CD14-positive monocyte (primary cell): ENCODE data around the gene ST3GAL3. TPM values are rescaled to one million over a fixed set of nuclear protein-coding genes. Genes with fewer than 3 reads are reported as not detected.

Experiments
- DNase-seq, 3 donors: peaks; one replicate each; pipeline ENCODE4 v3.0.0-alpha.2; 2011 to 2022
- H2AFZ ChIP-seq: 2 replicates; pipeline ENCODE4 v1.6.0; 2012; ENCODE audit warnings: mild to moderate bottlenecking, low read depth, low read length, inconsistent platforms; ENCODE audit not compliant: insufficient read depth, poor library complexity, severe bottlenecking
- H3K27ac ChIP-seq, 2 donors: 1 replicate in 1 of 2; 2 replicates in 1 of 2; pipeline ENCODE4 v1.5.1; 2012 to 2013; ENCODE audit warnings: low read length in 2 of 2, control low read depth in 1 of 2, inconsistent platforms in 1 of 2, low read depth in 1 of 2, mild to moderate bottlenecking in 1 of 2
- H3K27me3 ChIP-seq, 2 donors: one replicate each; pipeline versions ENCODE4 v1.6.0 to v1.6.1; 2011 to 2013; ENCODE audit warnings: low read length in 2 of 2; ENCODE audit not compliant: control insufficient read depth in 2 of 2, insufficient read depth in 2 of 2
- H3K36me3 ChIP-seq, 2 donors: replicated peaks in 1 of 2; 1 replicate in 1 of 2; 2 replicates in 1 of 2; pipeline versions ENCODE4 v1.5.1 to v1.6.1; 2012 to 2013; ENCODE audit warnings: low read length in 2 of 2, control low read depth in 1 of 2, inconsistent platforms in 1 of 2, mild to moderate bottlenecking in 1 of 2; ENCODE audit not compliant: insufficient read depth in 2 of 2, control insufficient read depth in 1 of 2
- H3K4me1 ChIP-seq, 2 donors: 1 replicate in 1 of 2; 2 replicates in 1 of 2; pipeline versions ENCODE4 v1.5.1 to v1.6.1; 2012 to 2013; ENCODE audit warnings: low read length in 2 of 2, control low read depth in 1 of 2, inconsistent platforms in 1 of 2, mild to moderate bottlenecking in 1 of 2, moderate library complexity in 1 of 2; ENCODE audit not compliant: insufficient read depth in 2 of 2, control insufficient read depth in 1 of 2
- H3K4me2 ChIP-seq: replicated peaks from 2 replicates; pipeline ENCODE3; 2012; ENCODE audit warnings: low read length, moderate library complexity, mild to moderate bottlenecking; ENCODE audit not compliant: poor library complexity, severe bottlenecking; ENCODE audit errors: extremely low read depth
- H3K4me3 ChIP-seq, 3 experiments: fragments of 200-600 bp in 1 of 3; sonication (generic) in 1 of 3; replicated peaks in 1 of 3; 1 replicate in 2 of 3; 2 replicates in 1 of 3; pipeline ENCODE4 v1.5.1; 2011 to 2013; ENCODE audit warnings: low read length in 3 of 3, mild to moderate bottlenecking in 3 of 3, control low read depth in 2 of 3, low read depth in 2 of 3, inconsistent platforms in 1 of 3, moderate library complexity in 1 of 3
- H3K79me2 ChIP-seq: 2 replicates; pipeline ENCODE4 v1.6.0; 2012; ENCODE audit warnings: mild to moderate bottlenecking, control low read depth, inconsistent platforms, low read length, moderate library complexity; ENCODE audit not compliant: insufficient read depth
- H3K9ac ChIP-seq: 2 replicates; pipeline ENCODE4 v1.6.0; 2017; ENCODE audit warnings: low read length, mild to moderate bottlenecking; ENCODE audit not compliant: insufficient read depth, poor library complexity, severe bottlenecking
- H3K9me3 ChIP-seq, 2 donors: replicated peaks in 1 of 2; 1 replicate in 1 of 2; 2 replicates in 1 of 2; pipeline versions ENCODE4 v1.5.1 to v1.6.1; 2012 to 2013; ENCODE audit warnings: low read length in 2 of 2, control low read depth in 1 of 2; ENCODE audit not compliant: control insufficient read depth in 1 of 2, insufficient read depth in 1 of 2
- H4K20me1 ChIP-seq: 2 replicates; pipeline ENCODE4 v1.6.0; 2012; ENCODE audit warnings: mild to moderate bottlenecking, low read length, control low read depth, moderate library complexity; ENCODE audit not compliant: insufficient read depth
- H3K27ac Mint-ChIP-seq, 7 donors: one replicate each; pipeline ENCODE4 v1.8.0; 2020; ENCODE audit warnings: mild to moderate bottlenecking in 7 of 7, mixed read lengths in 7 of 7, moderate library complexity in 6 of 7, inconsistent platforms in 2 of 7
- H3K27me3 Mint-ChIP-seq, 3 donors: one replicate each; pipeline ENCODE4 v1.8.0; 2021 to 2022; ENCODE audit warnings: low read depth in 3 of 3, mild to moderate bottlenecking in 3 of 3, mixed read lengths in 3 of 3, moderate library complexity in 3 of 3, inconsistent platforms in 1 of 3
- H3K36me3 Mint-ChIP-seq, 2 donors: one replicate each; pipeline ENCODE4 v1.8.0; 2020; ENCODE audit warnings: mixed read lengths in 2 of 2, inconsistent platforms in 1 of 2, mild to moderate bottlenecking in 1 of 2
- H3K4me1 Mint-ChIP-seq: one replicate; pipeline ENCODE4 v1.8.0; 2020; ENCODE audit warnings: mild to moderate bottlenecking, mixed read lengths
- H3K4me3 Mint-ChIP-seq, 2 donors: one replicate each; pipeline ENCODE4 v1.8.0; 2020; ENCODE audit warnings: mild to moderate bottlenecking in 2 of 2, mixed read lengths in 2 of 2, moderate library complexity in 1 of 2
- H3K9me3 Mint-ChIP-seq, 7 donors: one replicate each; pipeline ENCODE4 v1.8.0; 2020 to 2022; ENCODE audit warnings: mixed read lengths in 7 of 7, mild to moderate bottlenecking in 6 of 7, moderate library complexity in 6 of 7, inconsistent platforms in 2 of 7
- WGBS: methylation state at CpG from one replicate; pipeline ENCODE4 v1.1.5; 2013; ENCODE audit warnings: missing lambda C conversion rate; ENCODE audit not compliant: insufficient coverage; 5-methylcytosine and 5-hydroxymethylcytosine counted together
- intact Hi-C, 2 donors: fragments of 100-400 bp; cut with micrococcal nuclease; formaldehyde crosslinking; loops; one replicate each; pipeline versions ENCODE4 v1.15.0 to v1.15.1; 2023
- polyA plus RNA-seq, 3 donors: library from polyadenylated mRNA; depleted of rRNA in 1 of 3; unstranded in 2 of 3; stranded (reverse) in 1 of 3; fragments of 300-500 nt in 2 of 3; fragments of >200 nt in 1 of 3; fragmentation: Illumina TruSeq in 2 of 3; gene quantifications; 1 replicate in 2 of 3; 2 replicates in 1 of 3; pipeline ENCODE4 v1.2.3, GENCODE V29; 2012 to 2021
- TF ChIP-seq, protein P1 (sequence below): fragments of 200-600 bp; IDR thresholded peaks from one replicate; pipeline ENCODE4 v1.8.0; 2022; ENCODE audit warnings: antibody characterized with exemption, mild to moderate bottlenecking

The ST3GAL3 gene
- polyA plus RNA-seq, 3 donors: 1.6 to 4.5 (median 2.1) TPM

- peaks cover 0 to 1% (median 0%) of the 10 kb centered on the region in 3 donors for H3K27me3 Mint-ChIP-seq
- Histone ChIP-seq H2AFZ (no peak overlapping the region), H3K4me2 (no peak overlapping the region), H3K9ac (no peak overlapping the region), H4K20me1 (no peaks in the 10 kb centered on the region), H3K79me2 (no peaks in the 10 kb centered on the region), H3K9me3 (no peaks in the 10 kb centered on the region), H3K27ac (no peak overlapping the region), H3K4me3 (no peak overlapping the region), H3K4me1 (peaks cover 19 to 22% of the 10 kb centered on the region in 2 donors), H3K27me3 (no peaks in the 10 kb centered on the region), H3K36me3 (no peaks in the 10 kb centered on the region)
- TF ChIP-seq, protein P1, sequence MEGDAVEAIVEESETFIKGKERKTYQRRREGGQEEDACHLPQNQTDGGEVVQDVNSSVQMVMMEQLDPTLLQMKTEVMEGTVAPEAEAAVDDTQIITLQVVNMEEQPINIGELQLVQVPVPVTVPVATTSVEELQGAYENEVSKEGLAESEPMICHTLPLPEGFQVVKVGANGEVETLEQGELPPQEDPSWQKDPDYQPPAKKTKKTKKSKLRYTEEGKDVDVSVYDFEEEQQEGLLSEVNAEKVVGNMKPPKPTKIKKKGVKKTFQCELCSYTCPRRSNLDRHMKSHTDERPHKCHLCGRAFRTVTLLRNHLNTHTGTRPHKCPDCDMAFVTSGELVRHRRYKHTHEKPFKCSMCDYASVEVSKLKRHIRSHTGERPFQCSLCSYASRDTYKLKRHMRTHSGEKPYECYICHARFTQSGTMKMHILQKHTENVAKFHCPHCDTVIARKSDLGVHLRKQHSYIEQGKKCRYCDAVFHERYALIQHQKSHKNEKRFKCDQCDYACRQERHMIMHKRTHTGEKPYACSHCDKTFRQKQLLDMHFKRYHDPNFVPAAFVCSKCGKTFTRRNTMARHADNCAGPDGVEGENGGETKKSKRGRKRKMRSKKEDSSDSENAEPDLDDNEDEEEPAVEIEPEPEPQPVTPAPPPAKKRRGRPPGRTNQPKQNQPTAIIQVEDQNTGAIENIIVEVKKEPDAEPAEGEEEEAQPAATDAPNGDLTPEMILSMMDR: no peak
- H3K4me1 Mint-ChIP-seq: peaks cover 18% of the 10 kb centered on the region
- no peaks in the 10 kb centered on the region for H3K9me3 Mint-ChIP-seq
- no peak overlapping the region for H3K27ac Mint-ChIP-seq
- no peak overlapping the region for H3K4me3 Mint-ChIP-seq
- WGBS: 96% methylated on average over 2 of the region's 5 CpGs
- H3K36me3 Mint-ChIP-seq: peaks cover 4 to 8% of the 10 kb centered on the region in 2 donors
- DNase-seq: no peak
- intact Hi-C loops: loop anchor here in 1 of 2 donors (10.0 kb wide), 1 partner anchor 97 kb away; no protein-coding TSS in a partner anchor
These were observed 164.9 kb downstream of the ST3GAL3 start for GRCh38 chr1:43872280-43872679.

DNA sequence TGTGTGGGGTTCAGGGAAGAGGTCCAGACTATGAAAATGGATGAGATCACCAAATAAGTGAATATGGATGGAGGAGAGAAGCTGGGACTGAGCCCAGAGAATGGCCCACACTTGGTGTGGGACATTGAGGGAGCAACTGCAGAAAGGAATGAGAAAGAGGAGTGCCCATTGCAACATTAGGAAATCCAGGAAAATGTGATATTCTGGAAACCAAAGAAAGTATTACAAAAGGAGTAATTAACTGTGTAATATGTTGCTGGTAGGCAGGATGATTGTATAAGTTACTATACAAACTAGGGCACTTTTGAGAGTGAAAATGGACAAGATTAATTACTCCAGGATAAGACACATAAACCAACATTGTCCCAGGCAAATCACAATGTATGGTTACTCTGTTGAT, 166.5 kb downstream of the ST3GAL3 start:
- no peak overlapping the region for H3K9ac ChIP-seq
- no peak overlapping the region for H2AFZ ChIP-seq
- no peak overlapping the region for H3K27ac ChIP-seq
- H3K79me2 ChIP-seq: no peaks in the 10 kb centered on the region
- peaks cover 6 to 7% of the 10 kb centered on the region in 2 donors for H3K4me1 ChIP-seq
- TF ChIP-seq, protein P1: no peak
- no peak overlapping the region for H3K4me3 ChIP-seq
- no peaks in the 10 kb centered on the region for H3K9me3 ChIP-seq
- H3K36me3 Mint-ChIP-seq: peaks cover 4 to 8% of the 10 kb centered on the region in 2 donors
- H3K27me3 ChIP-seq: no peaks in the 10 kb centered on the region
- no peak overlapping the region for H3K4me3 Mint-ChIP-seq
- H3K36me3 ChIP-seq: no peaks in the 10 kb centered on the region
- no peak for DNase-seq
- no peaks in the 10 kb centered on the region for H3K9me3 Mint-ChIP-seq
- peaks cover 0 to 1% (median 0%) of the 10 kb centered on the region in 3 donors for H3K27me3 Mint-ChIP-seq
- intact Hi-C loops: loop anchor here in 1 of 2 donors (10.0 kb wide), 1 partner anchor 99 kb away; no protein-coding TSS in a partner anchor
- H4K20me1 ChIP-seq: no peaks in the 10 kb centered on the region
- H3K27ac Mint-ChIP-seq: no peak overlapping the region
- H3K4me1 Mint-ChIP-seq: peaks cover 4% of the 10 kb centered on the region
- H3K4me2 ChIP-seq: no peak overlapping the region
